ENCODE data around the gene BCDIN3D.

DNA sequence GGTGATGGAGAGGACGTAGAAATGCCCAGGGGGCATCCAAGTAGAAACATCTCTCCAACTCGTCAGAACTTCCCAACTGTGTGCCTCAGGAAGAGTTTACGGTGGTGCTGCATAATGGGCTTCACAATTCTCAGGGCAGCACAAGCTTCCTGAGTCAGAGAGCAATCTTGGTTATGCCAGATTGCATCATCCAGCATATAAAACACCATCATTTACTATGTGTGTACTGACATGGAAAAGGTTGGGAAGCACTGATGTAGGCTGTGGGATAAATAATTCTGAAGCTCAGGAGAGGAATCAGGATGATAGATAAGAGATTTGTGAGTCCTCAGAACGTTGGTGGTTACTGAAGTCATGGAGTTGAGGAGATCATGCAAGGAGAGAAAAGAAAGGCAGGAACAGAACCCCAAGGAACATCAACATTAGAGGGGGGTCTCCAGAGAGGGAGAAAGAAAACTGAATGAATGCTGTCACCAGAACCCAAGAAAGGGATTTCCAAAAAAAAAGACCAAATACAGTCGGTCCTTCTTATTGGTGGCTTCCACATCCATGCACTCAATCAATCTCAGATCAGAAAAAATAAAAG lies 10.0 kb downstream of the BCDIN3D start:
- TF ChIP-seq POLR2A (IDR thresholded peaks at IDR 0.05), result no peak
- TF ChIP-seq, protein P1, sequence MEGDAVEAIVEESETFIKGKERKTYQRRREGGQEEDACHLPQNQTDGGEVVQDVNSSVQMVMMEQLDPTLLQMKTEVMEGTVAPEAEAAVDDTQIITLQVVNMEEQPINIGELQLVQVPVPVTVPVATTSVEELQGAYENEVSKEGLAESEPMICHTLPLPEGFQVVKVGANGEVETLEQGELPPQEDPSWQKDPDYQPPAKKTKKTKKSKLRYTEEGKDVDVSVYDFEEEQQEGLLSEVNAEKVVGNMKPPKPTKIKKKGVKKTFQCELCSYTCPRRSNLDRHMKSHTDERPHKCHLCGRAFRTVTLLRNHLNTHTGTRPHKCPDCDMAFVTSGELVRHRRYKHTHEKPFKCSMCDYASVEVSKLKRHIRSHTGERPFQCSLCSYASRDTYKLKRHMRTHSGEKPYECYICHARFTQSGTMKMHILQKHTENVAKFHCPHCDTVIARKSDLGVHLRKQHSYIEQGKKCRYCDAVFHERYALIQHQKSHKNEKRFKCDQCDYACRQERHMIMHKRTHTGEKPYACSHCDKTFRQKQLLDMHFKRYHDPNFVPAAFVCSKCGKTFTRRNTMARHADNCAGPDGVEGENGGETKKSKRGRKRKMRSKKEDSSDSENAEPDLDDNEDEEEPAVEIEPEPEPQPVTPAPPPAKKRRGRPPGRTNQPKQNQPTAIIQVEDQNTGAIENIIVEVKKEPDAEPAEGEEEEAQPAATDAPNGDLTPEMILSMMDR (IDR thresholded peaks at IDR 0.05), result no peak
